ENCODE measurements around the gene FAM111A.
A peak's percentile ranks its signal among the peaks of the same experiment; 100 is the strongest.
"Not testable (repeated sequence)": the region's sequence is repeated elsewhere in the genome, so short reads cannot be mapped to it uniquely, and the experiment has no call there.

Gene FAM111A, protein sequence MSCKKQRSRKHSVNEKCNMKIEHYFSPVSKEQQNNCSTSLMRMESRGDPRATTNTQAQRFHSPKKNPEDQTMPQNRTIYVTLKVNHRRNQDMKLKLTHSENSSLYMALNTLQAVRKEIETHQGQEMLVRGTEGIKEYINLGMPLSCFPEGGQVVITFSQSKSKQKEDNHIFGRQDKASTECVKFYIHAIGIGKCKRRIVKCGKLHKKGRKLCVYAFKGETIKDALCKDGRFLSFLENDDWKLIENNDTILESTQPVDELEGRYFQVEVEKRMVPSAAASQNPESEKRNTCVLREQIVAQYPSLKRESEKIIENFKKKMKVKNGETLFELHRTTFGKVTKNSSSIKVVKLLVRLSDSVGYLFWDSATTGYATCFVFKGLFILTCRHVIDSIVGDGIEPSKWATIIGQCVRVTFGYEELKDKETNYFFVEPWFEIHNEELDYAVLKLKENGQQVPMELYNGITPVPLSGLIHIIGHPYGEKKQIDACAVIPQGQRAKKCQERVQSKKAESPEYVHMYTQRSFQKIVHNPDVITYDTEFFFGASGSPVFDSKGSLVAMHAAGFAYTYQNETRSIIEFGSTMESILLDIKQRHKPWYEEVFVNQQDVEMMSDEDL

DNA sequence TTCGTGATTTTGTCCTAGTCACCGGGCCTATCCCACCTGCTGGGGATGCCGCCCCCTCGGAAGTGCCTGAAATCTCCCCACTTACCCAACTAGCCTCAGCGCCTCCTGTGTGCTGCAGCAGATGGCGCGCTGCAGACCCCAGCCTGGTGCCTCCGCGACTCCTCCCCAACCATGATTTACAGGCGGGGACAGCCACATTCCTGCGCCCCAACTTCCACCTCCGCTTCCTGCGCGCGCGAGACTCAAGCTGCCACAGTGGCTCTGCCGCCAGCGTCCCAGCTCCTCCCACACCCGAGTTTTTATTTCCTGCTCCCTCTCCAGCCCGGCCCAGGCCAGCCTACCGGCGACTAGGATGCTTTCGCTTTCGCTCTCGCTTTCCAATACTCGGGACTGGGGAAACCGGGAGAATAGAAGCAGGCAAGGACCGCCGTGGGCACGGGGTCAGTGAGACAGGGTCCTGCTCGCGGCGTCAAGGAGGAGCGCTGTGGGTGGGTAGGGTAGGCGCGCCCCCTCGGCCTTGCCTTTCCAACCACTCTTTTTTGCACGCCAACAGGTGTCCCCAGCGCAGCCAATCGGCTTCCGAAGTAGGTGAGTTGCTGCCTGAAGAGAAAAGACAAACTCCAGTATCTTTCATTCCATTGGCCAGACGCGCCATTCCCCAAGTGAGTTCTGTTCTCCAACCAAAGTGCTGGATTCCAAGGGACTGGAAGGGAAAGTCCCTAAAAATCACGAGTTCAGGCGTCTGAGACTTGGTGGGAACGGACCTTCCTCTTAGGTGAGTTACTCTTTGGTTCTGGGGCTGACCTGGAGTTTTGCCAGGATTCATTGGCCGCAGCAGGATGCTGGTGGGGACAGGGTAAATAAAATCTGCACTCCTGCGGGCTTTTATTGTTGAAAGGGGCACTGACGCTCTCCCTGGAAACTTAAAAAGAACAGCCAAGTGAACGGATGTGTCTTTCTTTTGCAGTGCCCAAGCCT is at the start of gene FAM111A:
Gene FAM111A (plus strand): TSS at position 327 of the 978 bp plus-strand sequence. CDS start 6,017 bp downstream, outside the sequence.
- H3K9me3 Mint-ChIP-seq, result no peaks in the 10 kb centered on the region
- H3K27me3 Mint-ChIP-seq, result no peaks in the 10 kb centered on the region
- H3K4me1 Mint-ChIP-seq, result peaks cover 68% of the 10 kb centered on the region
- ATAC-seq (replicated peaks; ENCODE audit: extremely low read depth, poor library complexity, severe bottlenecking), result peak; percentile 88
- DNase-seq (ENCODE audit: low spot score in 2 of 2), result peak; percentile 71 to 76
- peak within 1 kb of the TSS; percentile 95 for H3K4me3 Mint-ChIP-seq
- peak within 1 kb of the TSS; percentile 92 for H3K27ac Mint-ChIP-seq (ENCODE audit: low read depth)
- H3K36me3 Mint-ChIP-seq (ENCODE audit: insufficient read depth), result peaks cover 20% of the 10 kb centered on the region

DNA sequence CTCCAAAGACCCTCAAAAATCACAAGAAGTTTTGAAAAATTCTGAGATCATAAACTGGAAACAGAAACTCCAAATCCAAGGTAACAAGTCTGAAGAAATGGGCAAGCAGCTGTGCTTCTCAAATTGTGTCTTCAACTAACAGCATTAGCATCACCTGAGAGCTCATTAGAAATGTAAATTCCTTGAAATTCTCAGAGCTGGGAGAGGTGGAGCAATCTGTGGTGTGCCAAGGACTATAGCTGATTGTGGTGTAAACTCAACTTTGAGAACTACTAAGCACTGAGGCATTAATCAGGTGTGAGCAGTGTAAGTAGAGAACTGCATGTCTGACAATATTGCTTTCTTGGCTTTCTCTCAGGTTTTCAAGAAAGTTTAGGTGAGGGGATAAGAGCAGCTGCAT is 49.1 kb upstream of the FAM111A start:
- DNase-seq (ENCODE audit: low spot score in 2 of 2); H3K36me3 Mint-ChIP-seq (ENCODE audit: insufficient read depth); H3K27ac Mint-ChIP-seq (ENCODE audit: low read depth); H3K4me1 Mint-ChIP-seq; H3K4me3 Mint-ChIP-seq; ATAC-seq (replicated peaks; ENCODE audit: extremely low read depth, poor library complexity, severe bottlenecking); H3K9me3 Mint-ChIP-seq: not testable (repeated sequence)
- peaks cover 91% of the 10 kb centered on the region for H3K27me3 Mint-ChIP-seq

DNA sequence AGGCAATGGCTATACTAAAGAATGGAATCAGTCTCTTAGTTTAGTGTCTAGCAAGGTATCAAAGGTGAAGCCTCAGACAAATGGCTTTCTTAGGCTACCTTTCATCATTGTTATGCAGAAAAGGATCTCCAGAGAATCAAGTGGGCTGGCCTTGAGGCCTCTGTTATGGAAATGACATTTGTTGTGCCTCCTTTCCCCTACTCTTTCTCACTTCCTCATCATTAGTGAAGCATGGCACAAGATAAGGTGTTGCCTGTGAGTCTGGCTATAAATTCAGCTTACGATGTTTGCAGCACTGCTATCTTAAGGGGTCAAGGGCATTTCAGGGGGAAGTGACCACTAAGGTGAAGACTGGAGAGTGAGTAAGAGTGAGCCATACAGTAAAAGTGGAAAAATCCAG is 47.4 kb upstream of the FAM111A start:
- not testable (repeated sequence) for DNase-seq (ENCODE audit: low spot score in 2 of 2); ATAC-seq (replicated peaks; ENCODE audit: extremely low read depth, poor library complexity, severe bottlenecking); H3K4me3 Mint-ChIP-seq; H3K27ac Mint-ChIP-seq (ENCODE audit: low read depth); H3K9me3 Mint-ChIP-seq; H3K4me1 Mint-ChIP-seq; H3K36me3 Mint-ChIP-seq (ENCODE audit: insufficient read depth)
- peaks cover 94% of the 10 kb centered on the region for H3K27me3 Mint-ChIP-seq

DNA sequence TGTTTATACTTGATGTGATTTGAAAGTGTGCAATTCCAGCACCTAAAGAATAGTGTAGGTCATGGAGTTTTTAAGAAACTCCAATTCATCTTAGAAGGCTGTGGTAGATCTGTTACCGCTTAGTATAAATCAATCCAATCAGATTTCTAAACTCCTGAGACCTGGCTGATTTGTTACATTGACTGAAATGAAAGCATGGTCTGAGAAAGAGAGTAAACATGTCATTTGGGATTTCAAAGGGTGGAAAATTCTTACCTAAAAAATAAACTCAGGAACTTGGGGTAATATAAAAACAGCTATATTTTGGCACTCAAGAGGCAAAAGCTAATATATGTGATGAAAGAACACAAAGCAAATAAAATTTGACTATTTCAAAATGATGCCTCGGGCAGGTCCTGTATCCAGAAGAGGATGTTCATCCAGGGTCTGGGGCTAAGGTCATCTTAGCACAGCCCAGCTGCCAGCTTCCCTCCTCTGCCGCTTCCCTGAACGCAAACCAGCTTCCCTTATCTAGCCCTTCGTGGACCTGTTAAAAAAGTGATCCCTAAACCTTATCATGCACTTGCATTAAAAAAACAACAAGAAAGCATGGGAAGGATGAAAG is 46.6 kb upstream of the FAM111A start:
- H3K4me1 Mint-ChIP-seq; H3K4me3 Mint-ChIP-seq; ATAC-seq (replicated peaks; ENCODE audit: extremely low read depth, poor library complexity, severe bottlenecking); H3K36me3 Mint-ChIP-seq (ENCODE audit: insufficient read depth); H3K27ac Mint-ChIP-seq (ENCODE audit: low read depth); H3K9me3 Mint-ChIP-seq; DNase-seq (ENCODE audit: low spot score in 2 of 2): not testable (repeated sequence)
- peaks cover 94% of the 10 kb centered on the region for H3K27me3 Mint-ChIP-seq

DNA sequence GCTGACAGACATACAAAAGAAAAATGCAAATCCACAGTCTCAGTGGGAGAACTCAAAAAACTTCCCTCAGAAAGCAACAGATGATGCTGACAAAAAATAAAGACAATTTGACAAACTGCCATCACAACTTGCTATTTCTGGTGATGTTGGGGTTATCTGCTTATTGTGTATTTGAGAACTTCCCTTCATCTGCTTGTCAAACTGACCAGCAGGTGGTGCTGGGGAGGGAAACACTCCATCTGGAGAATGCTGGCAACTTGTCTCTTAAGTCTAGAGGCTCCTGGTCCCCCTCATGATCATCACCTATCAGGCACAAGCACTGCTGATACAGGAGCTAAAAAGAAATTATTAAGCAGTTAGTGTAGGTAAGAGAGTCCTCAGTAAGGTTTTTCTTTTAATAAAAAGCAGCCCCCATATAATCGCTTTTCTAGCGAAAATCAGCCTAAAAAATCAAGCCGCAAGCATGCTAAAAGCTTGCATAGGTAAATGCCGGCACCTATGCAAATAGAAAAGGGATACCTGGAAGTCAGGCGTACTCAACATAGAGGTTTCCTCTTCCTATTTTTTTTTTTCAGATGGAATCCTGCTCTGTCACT is 45.4 kb upstream of the FAM111A start:
- ATAC-seq (replicated peaks; ENCODE audit: extremely low read depth, poor library complexity, severe bottlenecking) (peak; percentile 62), DNase-seq (ENCODE audit: low spot score in 2 of 2) (peak; percentile 50 to 51)
- Mint-ChIP-seq H3K27me3 (peaks cover 86% of the 10 kb centered on the region), H3K36me3 (ENCODE audit: insufficient read depth) (peaks cover 2% of the 10 kb centered on the region), H3K9me3 (no peaks in the 10 kb centered on the region), H3K4me1 (peaks cover 6% of the 10 kb centered on the region), H3K27ac (ENCODE audit: low read depth) (no peak overlapping the region), H3K4me3 (no peak overlapping the region)

DNA sequence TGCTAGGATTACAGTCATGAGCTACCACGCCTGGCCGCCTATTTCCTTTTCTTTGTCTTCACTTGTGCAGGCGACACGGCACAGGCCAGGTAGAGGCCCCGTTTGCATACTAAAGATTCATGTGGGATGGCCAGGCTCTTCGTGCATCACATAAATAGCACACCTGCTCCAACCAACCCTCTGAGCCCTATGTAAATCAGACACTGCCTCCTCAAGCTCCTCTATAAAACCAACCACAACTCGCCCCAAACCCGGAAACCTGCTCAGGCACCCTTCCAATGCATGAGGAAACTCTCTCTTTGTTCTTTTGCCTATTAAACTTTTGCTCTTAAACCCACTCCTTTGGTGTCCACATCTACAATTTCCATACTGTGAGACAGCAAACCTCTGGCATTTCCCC is 44.7 kb upstream of the FAM111A start:
- DNase-seq (ENCODE audit: low spot score in 2 of 2); H3K4me3 Mint-ChIP-seq; H3K36me3 Mint-ChIP-seq (ENCODE audit: insufficient read depth); H3K4me1 Mint-ChIP-seq; ATAC-seq (replicated peaks; ENCODE audit: extremely low read depth, poor library complexity, severe bottlenecking); H3K9me3 Mint-ChIP-seq; H3K27ac Mint-ChIP-seq (ENCODE audit: low read depth): not testable (repeated sequence)
- peaks cover 79% of the 10 kb centered on the region for H3K27me3 Mint-ChIP-seq

DNA sequence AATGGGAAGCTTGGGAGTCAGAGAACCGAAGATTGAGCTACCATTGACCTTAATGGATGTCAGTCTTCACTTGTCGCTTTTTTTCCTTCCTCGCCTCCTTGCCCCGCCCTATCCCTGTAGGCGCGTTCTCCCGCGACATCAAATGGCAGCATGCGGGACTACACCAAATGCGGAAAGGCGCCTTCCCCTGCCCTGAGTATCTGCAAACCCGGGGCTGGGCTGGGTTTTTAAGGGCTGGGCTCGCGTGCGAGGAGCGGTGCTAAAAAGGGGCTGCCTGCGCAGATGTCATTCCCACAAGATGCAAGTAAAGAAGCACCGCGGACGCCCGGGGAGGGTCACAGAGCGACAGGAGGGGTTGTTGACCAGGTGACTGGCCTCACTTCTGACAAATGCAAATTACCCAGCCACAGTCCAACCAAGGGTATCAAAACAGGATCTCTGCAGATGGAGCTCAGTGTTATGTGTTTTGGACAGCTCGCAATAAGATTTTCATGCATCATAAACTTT is 40.3 kb upstream of the FAM111A start:
- DNase-seq (ENCODE audit: low spot score in 2 of 2), result no peak
- Mint-ChIP-seq H3K4me3 (peak overlapping the region; percentile 54), H3K9me3 (no peaks in the 10 kb centered on the region), H3K36me3 (ENCODE audit: insufficient read depth) (peaks cover 3% of the 10 kb centered on the region), H3K27ac (ENCODE audit: low read depth) (no peak overlapping the region), H3K27me3 (peaks cover 50% of the 10 kb centered on the region), H3K4me1 (peaks cover 31% of the 10 kb centered on the region)
- ATAC-seq (replicated peaks; ENCODE audit: extremely low read depth, poor library complexity, severe bottlenecking), result no peak

DNA sequence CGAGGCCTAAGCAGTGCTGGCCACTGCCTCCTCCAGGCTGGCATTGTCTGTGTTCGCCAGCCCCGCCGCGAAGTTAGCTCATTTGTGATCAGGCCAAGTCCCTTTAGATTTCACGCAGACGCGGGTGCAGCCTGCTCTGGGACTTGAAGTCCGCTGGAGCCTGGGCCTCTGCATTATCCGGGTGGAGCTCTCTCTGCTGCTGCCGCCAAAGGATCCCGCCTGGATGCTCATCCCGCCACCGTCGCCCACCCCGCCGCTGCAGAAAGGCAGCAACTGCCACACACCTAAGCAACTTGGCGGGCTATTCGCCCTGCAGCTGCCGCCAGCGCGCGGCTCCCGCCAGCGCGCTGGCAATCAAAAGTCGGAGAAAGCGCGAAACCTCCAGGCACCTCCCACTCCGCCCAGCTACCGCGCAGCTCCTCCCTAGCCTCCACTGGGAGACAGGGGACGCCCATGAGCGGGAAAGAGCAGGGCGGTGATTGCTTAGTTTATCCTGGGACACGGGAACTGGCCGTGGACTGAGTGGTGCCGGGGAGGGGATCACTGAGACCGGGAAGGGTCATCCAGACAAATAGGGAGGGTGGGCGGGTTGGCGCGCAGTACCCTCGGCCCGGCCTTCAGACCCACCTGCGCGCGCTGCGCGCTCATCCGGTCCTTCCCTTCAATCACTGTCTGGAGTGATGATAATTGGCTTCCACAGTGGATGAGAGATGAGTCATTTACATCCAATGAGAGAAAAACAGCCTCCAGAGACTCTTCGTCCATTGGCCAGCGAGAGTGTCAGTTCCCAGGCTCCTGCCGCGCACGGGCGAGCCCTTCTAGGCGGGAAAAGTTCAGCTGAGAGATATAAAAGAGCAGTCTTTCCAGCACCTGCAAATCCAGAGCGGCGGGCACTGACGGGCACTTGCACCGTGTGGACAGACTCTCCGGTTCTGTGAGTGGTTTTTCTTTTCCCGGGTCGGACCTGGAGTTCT is 36.0 kb upstream of the FAM111A start, which contains the start of gene FAM111B:
Gene FAM111B (plus strand): TSS at position 875 of the 974 bp plus-strand sequence. CDS start 2,389 bp downstream, outside the sequence.
- H3K9me3 Mint-ChIP-seq, result no peaks in the 10 kb centered on the region
- peak within 1 kb of the TSS; percentile 72 for H3K27ac Mint-ChIP-seq (ENCODE audit: low read depth)
- H3K36me3 Mint-ChIP-seq (ENCODE audit: insufficient read depth), result peaks cover 3% of the 10 kb centered on the region
- ATAC-seq (replicated peaks; ENCODE audit: extremely low read depth, poor library complexity, severe bottlenecking) (peak; percentile 85), DNase-seq (ENCODE audit: low spot score in 2 of 2) (peak; percentile 22 to 36)
- H3K4me3 Mint-ChIP-seq, result peak within 1 kb of the TSS; percentile 84
- H3K4me1 Mint-ChIP-seq, result peaks cover 37% of the 10 kb centered on the region
- H3K27me3 Mint-ChIP-seq, result peaks cover 9% of the 10 kb centered on the region

DNA sequence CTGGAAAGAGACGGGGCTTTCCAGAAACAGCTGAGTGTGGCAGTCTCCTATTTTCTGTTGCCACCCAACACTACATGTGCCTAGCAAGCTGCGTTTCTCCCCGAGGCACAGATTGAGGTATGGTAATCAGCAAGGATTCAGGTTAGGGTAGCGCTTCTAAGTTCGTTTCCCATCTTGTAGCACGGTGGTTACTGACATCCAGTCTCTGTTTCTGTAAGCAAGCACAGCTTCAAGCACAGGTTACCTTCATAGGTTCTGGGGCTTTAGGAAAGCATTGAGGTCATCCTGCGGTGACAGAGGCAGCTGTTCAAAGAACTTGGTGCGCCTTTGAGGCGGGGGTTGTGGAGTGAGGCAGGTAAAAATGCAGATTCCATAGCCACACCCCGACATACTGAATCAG is 34.9 kb upstream of the FAM111A start:
- ATAC-seq (replicated peaks; ENCODE audit: extremely low read depth, poor library complexity, severe bottlenecking), result peak; percentile 34
- not testable (repeated sequence) for DNase-seq (ENCODE audit: low spot score in 2 of 2); H3K27me3 Mint-ChIP-seq; H3K36me3 Mint-ChIP-seq (ENCODE audit: insufficient read depth); H3K27ac Mint-ChIP-seq (ENCODE audit: low read depth); H3K9me3 Mint-ChIP-seq
- Mint-ChIP-seq H3K4me1 (peaks cover 30% of the 10 kb centered on the region), H3K4me3 (peak overlapping the region; percentile 84)

DNA sequence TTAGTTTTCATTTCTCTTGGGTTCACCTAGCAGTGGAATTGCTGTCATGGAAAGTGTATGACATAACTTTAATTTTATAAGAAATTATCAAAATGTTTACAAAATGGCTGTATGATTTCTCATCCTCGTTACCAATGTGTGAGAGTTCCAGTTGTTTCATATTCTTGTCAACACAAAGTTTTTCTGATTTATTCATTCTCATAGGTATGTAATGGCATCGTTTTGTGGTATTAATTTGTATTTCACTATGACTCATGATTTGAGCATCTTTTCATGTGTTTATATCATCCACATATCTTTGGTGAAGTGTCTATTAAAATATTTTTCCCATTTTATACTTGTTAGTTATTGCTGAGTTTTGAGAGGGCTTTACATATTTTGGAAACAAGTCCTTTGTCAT is 30.2 kb upstream of the FAM111A start:
- ATAC-seq (replicated peaks; ENCODE audit: extremely low read depth, poor library complexity, severe bottlenecking), result no peak

DNA sequence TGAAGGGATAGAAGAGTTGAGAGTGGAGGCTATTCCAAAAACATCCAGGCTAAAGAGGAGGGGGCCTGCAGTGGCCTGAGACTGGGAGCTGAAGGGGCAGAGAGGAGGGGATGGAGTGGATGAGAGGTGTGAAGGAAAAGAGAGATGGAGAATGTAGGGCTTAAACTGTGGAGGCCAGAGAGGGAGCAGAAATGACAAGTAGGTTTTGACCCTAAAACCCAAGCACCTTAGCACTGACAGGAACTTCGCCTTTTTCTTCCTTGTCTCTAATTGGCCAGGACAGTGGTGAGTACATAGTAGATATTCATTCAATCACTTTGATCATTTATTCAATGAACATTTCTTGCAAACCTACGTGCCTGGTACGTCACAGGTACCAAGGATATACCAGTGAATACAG is 28.3 kb upstream of the FAM111A start:
- Mint-ChIP-seq H3K4me3 (no peak overlapping the region), H3K4me1 (no peaks in the 10 kb centered on the region), H3K9me3 (peaks cover 7% of the 10 kb centered on the region), H3K27ac (ENCODE audit: low read depth) (no peak overlapping the region), H3K36me3 (ENCODE audit: insufficient read depth) (peaks cover 3% of the 10 kb centered on the region), H3K27me3 (no peaks in the 10 kb centered on the region)
- DNase-seq (ENCODE audit: low spot score in 2 of 2) (no peak), ATAC-seq (replicated peaks; ENCODE audit: extremely low read depth, poor library complexity, severe bottlenecking) (no peak)

More for the DNA sequence above, 30.2 kb upstream of the FAM111A start:
- peaks cover 5% of the 10 kb centered on the region for H3K9me3 Mint-ChIP-seq
- peaks cover 3% of the 10 kb centered on the region for H3K36me3 Mint-ChIP-seq (ENCODE audit: insufficient read depth)
- no peaks in the 10 kb centered on the region for H3K27me3 Mint-ChIP-seq
- peaks cover 4% of the 10 kb centered on the region for H3K4me1 Mint-ChIP-seq
- no peak overlapping the region for H3K27ac Mint-ChIP-seq (ENCODE audit: low read depth)
- H3K4me3 Mint-ChIP-seq, result no peak overlapping the region
- DNase-seq (ENCODE audit: low spot score in 2 of 2), result no peak
